Neuronal stem cell (in vitro differentiated cells): ENCODE measurements around the gene WWC1.

ENCODE experiments used
- DNase-seq: peaks from one replicate; pipeline ENCODE4 v3.0.0-alpha.2; 2013; ENCODE audit warnings: low spot score
- H2AFZ ChIP-seq: one replicate; pipeline ENCODE4 v1.6.1; 2013; ENCODE audit warnings: mild to moderate bottlenecking, low read length, inconsistent platforms
- H2AK5ac ChIP-seq: 2 replicates; pipeline ENCODE4 v1.6.1; 2013; ENCODE audit warnings: low read depth, mild to moderate bottlenecking, inconsistent platforms, low read length, moderate library complexity, mixed read lengths
- H2BK120ac ChIP-seq: 2 replicates; pipeline ENCODE4 v1.6.1; 2013; ENCODE audit warnings: low read depth, mild to moderate bottlenecking, inconsistent platforms, low read length, moderate library complexity, mixed read lengths
- H2BK12ac ChIP-seq: one replicate; pipeline ENCODE4 v1.6.1; 2013; ENCODE audit warnings: low read length, inconsistent platforms
- H2BK15ac ChIP-seq: 2 replicates; pipeline ENCODE4 v1.6.1; 2013; ENCODE audit warnings: mild to moderate bottlenecking, low read length, inconsistent platforms, mixed read lengths
- H2BK5ac ChIP-seq: one replicate; pipeline ENCODE4 v1.6.1; 2013; ENCODE audit warnings: inconsistent platforms, mild to moderate bottlenecking, low read length, moderate library complexity
- H3K14ac ChIP-seq: one replicate; pipeline ENCODE4 v1.6.1; 2013; ENCODE audit warnings: low read length, inconsistent platforms
- H3K18ac ChIP-seq: 2 replicates; pipeline ENCODE4 v1.6.1; 2013; ENCODE audit warnings: low read length, inconsistent platforms
- H3K23ac ChIP-seq: 2 replicates; pipeline ENCODE4 v1.6.1; 2013; ENCODE audit warnings: low read depth, mild to moderate bottlenecking, mixed read lengths, low read length, inconsistent platforms; ENCODE audit not compliant: poor library complexity
- H3K27ac ChIP-seq: replicated peaks from 3 replicates; pipeline ENCODE4 v1.5.1; 2013; ENCODE audit warnings: low read length, inconsistent platforms
- H3K27me3 ChIP-seq, 3 experiments: 2 replicates each; pipeline ENCODE4 v1.6.1; 2013; ENCODE audit warnings: low read length in 3 of 3, mild to moderate bottlenecking in 2 of 3, inconsistent platforms in 1 of 3, low read depth in 1 of 3, mixed read lengths in 1 of 3, moderate library complexity in 1 of 3; ENCODE audit not compliant: control insufficient read depth in 3 of 3, insufficient read depth in 3 of 3
- H3K36me3 ChIP-seq, 2 donors: replicated peaks in 1 of 2; 2 replicates each; pipeline ENCODE4 v1.6.1; 2013; ENCODE audit warnings: low read length in 2 of 2; ENCODE audit not compliant: control insufficient read depth in 2 of 2, insufficient read depth in 2 of 2
- H3K4ac ChIP-seq: 2 replicates; pipeline ENCODE4 v1.6.1; 2013; ENCODE audit warnings: inconsistent platforms, mild to moderate bottlenecking, low read length, moderate library complexity
- H3K4me1 ChIP-seq, 2 donors: 1 replicate in 1 of 2; 2 replicates in 1 of 2; pipeline ENCODE4 v1.6.1; 2013; ENCODE audit warnings: low read length in 2 of 2, low read depth in 1 of 2; ENCODE audit not compliant: control insufficient read depth in 2 of 2, insufficient read depth in 1 of 2
- H3K4me2 ChIP-seq: one replicate; pipeline ENCODE4 v1.6.1; 2013; ENCODE audit warnings: mild to moderate bottlenecking, low read length, inconsistent platforms; ENCODE audit not compliant: insufficient read depth, poor library complexity, severe bottlenecking
- H3K4me3 ChIP-seq, 2 donors: 2 replicates each; pipeline ENCODE4 v1.5.1; 2013; ENCODE audit warnings: low read length in 2 of 2, mild to moderate bottlenecking in 2 of 2, inconsistent platforms in 1 of 2, moderate library complexity in 1 of 2
- H3K79me1 ChIP-seq: one replicate; pipeline ENCODE4 v1.6.1; 2013; ENCODE audit warnings: low read depth, mild to moderate bottlenecking, inconsistent platforms, low read length, moderate library complexity
- H3K9ac ChIP-seq: one replicate; pipeline ENCODE4 v1.6.1; 2013; ENCODE audit warnings: mild to moderate bottlenecking, low read depth, low read length, inconsistent platforms; ENCODE audit not compliant: poor library complexity
- H3K9me3 ChIP-seq, 2 donors: replicated peaks in 1 of 2; 2 replicates each; pipeline versions ENCODE3 to v1.6.1; 2013; ENCODE audit warnings: low read length in 2 of 2, mild to moderate bottlenecking in 2 of 2, inconsistent platforms in 1 of 2, low read depth in 1 of 2, mixed read lengths in 1 of 2, moderate library complexity in 1 of 2; ENCODE audit not compliant: control insufficient read depth in 2 of 2, insufficient read depth in 1 of 2
- H4K8ac ChIP-seq: one replicate; pipeline ENCODE4 v1.6.1; 2013; ENCODE audit warnings: low read depth, mild to moderate bottlenecking, inconsistent platforms, low read length, moderate library complexity
- H4K91ac ChIP-seq: one replicate; pipeline ENCODE4 v1.6.1; 2013; ENCODE audit warnings: low read length, low read depth, mild to moderate bottlenecking, inconsistent platforms; ENCODE audit not compliant: poor library complexity
- WGBS, 2 donors: extraction: QIAGEN DNeasy Blood & Tissue Kit; methylation state at CpG; one replicate each; pipeline ENCODE4 v1.1.7; 2013; ENCODE audit warnings: missing lambda C conversion rate in 2 of 2, mixed read lengths in 1 of 2; ENCODE audit not compliant: insufficient read length in 2 of 2, insufficient replicate concordance in 1 of 2; ENCODE audit errors: extremely low coverage in 2 of 2; 5-methylcytosine and 5-hydroxymethylcytosine counted together

The WWC1 gene

DNA sequence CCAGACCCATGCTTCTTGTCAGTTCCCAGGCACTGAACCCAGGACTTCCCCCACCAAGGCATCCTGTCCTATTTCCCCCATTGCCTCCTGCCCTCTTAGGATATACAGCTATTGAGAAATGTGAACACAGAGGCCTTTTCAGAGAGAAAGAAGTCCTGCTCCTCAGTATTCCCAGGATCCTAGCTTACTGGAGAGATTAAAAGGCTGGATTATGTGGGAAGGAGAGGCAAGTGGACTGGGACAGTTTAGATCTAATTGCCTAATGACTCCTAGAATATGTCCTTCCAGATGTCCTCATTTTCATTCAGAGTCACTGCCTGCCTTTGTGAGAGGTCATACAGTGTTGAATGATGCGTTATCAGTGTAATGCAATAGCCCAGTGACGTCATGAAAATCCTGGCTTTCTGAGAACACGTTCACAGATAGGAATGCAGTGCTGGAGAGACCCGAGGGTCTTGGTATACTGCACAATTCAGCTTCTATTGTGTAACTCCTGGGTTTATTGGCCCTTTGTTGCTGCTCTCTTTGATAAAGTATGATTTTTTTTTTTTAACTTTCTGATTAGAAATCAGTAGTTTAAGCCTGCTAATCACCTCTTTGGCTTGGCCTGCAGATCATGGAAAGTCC is 26.2 kb downstream of the WWC1 start:
- peak overlapping the region; percentile 6 for H2AFZ ChIP-seq
- no peak overlapping the region for H4K91ac ChIP-seq
- H3K36me3 ChIP-seq = no peaks in the 10 kb centered on the region
- no peak for DNase-seq
- no peak overlapping the region for H4K8ac ChIP-seq
- no peak overlapping the region for H2BK120ac ChIP-seq
- no peak overlapping the region for H3K27ac ChIP-seq
- no peaks in the 10 kb centered on the region for H3K79me1 ChIP-seq
- H3K18ac ChIP-seq = no peak overlapping the region
- H3K4me2 ChIP-seq = no peak overlapping the region
- no peak overlapping the region for H3K9ac ChIP-seq
- H3K9me3 ChIP-seq = no peaks in the 10 kb centered on the region
- H3K4me3 ChIP-seq = no peak overlapping the region
- no peak overlapping the region for H2BK5ac ChIP-seq
- H2AK5ac ChIP-seq = no peak overlapping the region
- no peak overlapping the region for H3K14ac ChIP-seq
- no peak overlapping the region for H3K4ac ChIP-seq
- no peak overlapping the region for H3K23ac ChIP-seq
- H2BK15ac ChIP-seq = no peak overlapping the region
- WGBS, 2 donors = no CpG with 5 or more reads among the region's 4 CpGs
- no peak overlapping the region for H2BK12ac ChIP-seq
- peaks cover 24 to 40% of the 10 kb centered on the region in 2 donors for H3K4me1 ChIP-seq
- no peaks in the 10 kb centered on the region for H3K27me3 ChIP-seq

DNA sequence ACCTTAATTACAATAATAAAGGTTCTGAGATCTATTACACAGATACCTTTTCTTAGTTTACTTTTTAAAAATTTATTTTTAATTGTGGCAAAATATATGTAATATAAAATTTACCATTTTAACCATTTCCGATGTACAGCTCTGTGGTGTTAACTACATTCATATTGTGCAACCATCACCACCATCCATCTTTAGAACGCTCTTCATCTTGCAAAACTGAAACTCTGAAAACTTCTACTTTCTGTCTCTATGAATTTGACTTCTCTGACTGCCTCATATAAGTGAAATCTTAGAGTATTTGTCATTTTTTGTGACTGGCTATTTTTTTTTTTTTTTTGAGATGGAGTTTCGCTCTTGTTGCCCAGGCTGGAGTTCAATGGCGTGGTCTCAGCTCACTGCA is 26.8 kb downstream of the WWC1 start:
- Histone ChIP-seq H2BK15ac (no peak overlapping the region), H3K4me3 (no peak overlapping the region), H3K4me2 (no peak overlapping the region), H4K8ac (no peak overlapping the region), H3K36me3 (no peaks in the 10 kb centered on the region), H2BK12ac (no peak overlapping the region), H3K23ac (no peak overlapping the region), H3K27ac (no peak overlapping the region), H3K9me3 (no peaks in the 10 kb centered on the region), H4K91ac (no peak overlapping the region), H3K79me1 (no peaks in the 10 kb centered on the region), H2BK120ac (no peak overlapping the region), H3K18ac (no peak overlapping the region), H3K4ac (no peak overlapping the region), H3K14ac (no peak overlapping the region), H3K4me1 (peaks cover 24 to 40% of the 10 kb centered on the region in 2 donors), H2AK5ac (no peak overlapping the region), H2AFZ (no peak overlapping the region), H3K9ac (no peak overlapping the region), H2BK5ac (no peak overlapping the region), H3K27me3 (no peaks in the 10 kb centered on the region)
- DNase-seq = no peak
- WGBS, 2 donors = no CpG with 5 or more reads among the region's 4 CpGs

DNA sequence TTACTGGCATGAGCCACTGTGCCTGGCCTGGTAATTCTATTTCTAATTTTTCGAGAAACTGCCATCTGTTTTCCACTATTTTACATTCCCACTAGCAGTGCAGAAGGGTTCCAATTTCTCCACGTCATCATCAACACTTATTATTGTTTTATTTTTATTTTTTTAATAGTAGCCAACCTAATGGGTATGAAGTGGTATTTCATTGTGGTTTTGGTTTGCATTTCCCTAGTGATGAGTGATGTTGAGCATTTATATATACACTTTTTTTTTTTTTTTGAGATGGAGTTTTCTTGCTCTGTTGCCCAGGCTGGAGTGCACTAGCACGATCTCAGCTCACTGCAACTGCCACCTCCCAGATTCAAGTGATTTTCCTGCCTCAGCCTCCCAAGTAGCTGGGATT is 28.3 kb downstream of the WWC1 start:
- H2AFZ ChIP-seq = no peak overlapping the region

DNA sequence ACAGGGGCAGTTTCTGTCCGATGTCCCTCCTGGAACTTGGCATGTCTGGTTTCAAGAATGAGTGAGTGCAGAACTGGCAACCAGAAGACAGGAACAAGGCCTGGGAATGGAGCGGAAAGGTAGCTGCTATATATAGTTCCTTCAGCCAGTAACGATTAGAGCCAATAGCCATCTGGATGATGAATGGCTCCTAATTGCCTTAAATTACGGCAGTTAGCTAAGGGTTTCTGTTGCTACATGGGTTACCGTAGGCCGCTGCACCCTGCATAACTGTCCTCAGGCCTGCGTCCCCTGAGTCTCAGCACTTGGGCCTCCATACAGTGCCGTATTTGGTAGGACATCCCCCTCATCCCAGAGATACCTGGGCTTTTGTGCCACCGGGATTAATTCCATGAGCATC is 29.4 kb downstream of the WWC1 start:
- no peak overlapping the region for H3K9ac ChIP-seq
- H3K4me1 ChIP-seq = peaks cover 14 to 24% of the 10 kb centered on the region in 2 donors
- no peaks in the 10 kb centered on the region for H3K36me3 ChIP-seq
- H3K4me2 ChIP-seq = no peak overlapping the region
- no peak overlapping the region for H2BK120ac ChIP-seq
- no CpG with 5 or more reads among the region's 9 CpGs for WGBS, 2 donors
- H3K27ac ChIP-seq = no peak overlapping the region
- no peaks in the 10 kb centered on the region for H3K9me3 ChIP-seq
- no peaks in the 10 kb centered on the region for H3K79me1 ChIP-seq
- no peaks in the 10 kb centered on the region for H3K27me3 ChIP-seq
- H2AFZ ChIP-seq = no peak overlapping the region
- no peak overlapping the region for H3K14ac ChIP-seq
- H3K18ac ChIP-seq = no peak overlapping the region
- H2AK5ac ChIP-seq = no peak overlapping the region
- H4K91ac ChIP-seq = no peak overlapping the region
- no peak overlapping the region for H2BK15ac ChIP-seq
- H3K23ac ChIP-seq = no peak overlapping the region
- H3K4ac ChIP-seq = no peak overlapping the region
- H3K4me3 ChIP-seq = no peak overlapping the region
- H2BK5ac ChIP-seq = no peak overlapping the region
- no peak for DNase-seq
- H2BK12ac ChIP-seq = no peak overlapping the region
- no peak overlapping the region for H4K8ac ChIP-seq

More for the DNA sequence above, 28.3 kb downstream of the WWC1 start:
- H4K91ac ChIP-seq = no peak overlapping the region
- no peak overlapping the region for H3K18ac ChIP-seq
- no peak overlapping the region for H3K14ac ChIP-seq
- WGBS, 2 donors = no CpG with 5 or more reads among the region's 3 CpGs
- H3K9me3 ChIP-seq = no peaks in the 10 kb centered on the region
- H2BK5ac ChIP-seq = no peak overlapping the region
- H3K79me1 ChIP-seq = no peaks in the 10 kb centered on the region
- H2AK5ac ChIP-seq = no peak overlapping the region
- H3K4me3 ChIP-seq = no peak overlapping the region
- peaks cover 21 to 35% of the 10 kb centered on the region in 2 donors for H3K4me1 ChIP-seq
- H2BK120ac ChIP-seq = no peak overlapping the region
- no peak overlapping the region for H3K27ac ChIP-seq
- no peak overlapping the region for H2BK12ac ChIP-seq
- DNase-seq = no peak
- H3K23ac ChIP-seq = no peak overlapping the region
- no peak overlapping the region for H4K8ac ChIP-seq
- no peak overlapping the region for H3K4ac ChIP-seq
- no peaks in the 10 kb centered on the region for H3K36me3 ChIP-seq
- no peak overlapping the region for H3K9ac ChIP-seq
- no peaks in the 10 kb centered on the region for H3K27me3 ChIP-seq
- H3K4me2 ChIP-seq = no peak overlapping the region
- H2BK15ac ChIP-seq = no peak overlapping the region
